ENCODE measurements around the gene MLLT6.
A peak's percentile ranks its signal among the peaks of the same experiment; 100 is the strongest.

Gene MLLT6

DNA sequence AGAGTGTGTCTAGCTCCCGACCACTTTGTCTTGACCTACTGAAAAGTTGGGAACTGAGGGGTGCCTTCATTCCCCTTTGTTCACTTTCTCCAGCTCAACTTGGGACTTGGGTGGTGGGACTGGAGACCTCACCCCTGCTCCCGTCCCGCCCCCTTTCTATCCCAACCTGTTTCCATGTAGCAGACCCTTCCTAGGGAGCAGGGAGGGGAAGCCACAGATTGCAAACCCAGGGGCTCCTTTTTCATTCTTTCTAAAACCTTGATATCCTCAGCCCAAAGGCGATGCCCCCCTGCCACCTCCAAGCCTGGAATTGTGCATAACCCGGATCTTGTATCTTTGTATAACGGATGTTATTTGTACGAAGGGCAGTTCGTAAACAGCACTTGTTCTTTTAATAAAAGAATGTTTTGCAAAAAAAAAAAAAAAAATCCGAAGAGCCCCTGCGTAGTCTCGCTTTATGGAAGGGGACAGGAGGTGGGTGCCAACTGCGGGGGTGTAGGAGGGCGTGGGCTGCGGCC, 24.4 kb downstream of the MLLT6 start:
- no peak for DNase-seq

DNA sequence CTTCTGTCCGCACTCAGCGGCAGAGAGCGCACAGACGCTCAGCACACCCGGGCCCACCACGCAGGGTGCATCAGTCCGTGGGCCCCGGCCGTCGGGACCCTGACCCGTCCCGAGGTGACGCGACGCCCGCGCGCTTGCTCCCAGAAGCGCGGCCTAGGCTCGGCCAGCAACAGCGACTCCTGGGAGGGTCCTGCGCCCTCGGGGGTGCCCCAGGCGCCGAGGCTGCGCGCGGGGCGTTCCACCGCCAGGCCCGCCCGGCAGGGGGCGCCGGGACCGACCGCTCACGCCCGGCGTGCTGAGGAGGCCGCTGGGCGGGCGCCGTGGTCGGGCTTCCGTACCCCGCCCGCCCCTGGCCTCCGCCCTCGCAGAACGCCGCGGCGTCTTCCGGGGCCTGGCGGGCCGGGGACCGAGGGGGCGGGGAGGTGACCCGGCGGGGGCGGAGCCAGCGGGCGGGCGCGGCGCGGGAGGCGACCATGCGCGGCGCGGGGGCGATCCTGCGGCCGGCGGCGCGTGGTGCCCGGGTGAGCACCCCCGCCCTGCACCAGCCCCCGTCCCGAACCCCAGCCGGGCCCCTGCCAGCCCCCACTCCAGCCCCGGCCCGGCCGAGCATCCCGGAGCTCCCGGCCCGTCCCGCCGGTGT, 24.9 kb downstream of the MLLT6 start, which contains the start of gene CISD3:
Gene CISD3, plus strand, starts transcription at position 456 of the 640 bp plus-strand sequence. Its CDS starts 18 bp downstream, at position 474.
- peak; percentile 95 for DNase-seq

DNA sequence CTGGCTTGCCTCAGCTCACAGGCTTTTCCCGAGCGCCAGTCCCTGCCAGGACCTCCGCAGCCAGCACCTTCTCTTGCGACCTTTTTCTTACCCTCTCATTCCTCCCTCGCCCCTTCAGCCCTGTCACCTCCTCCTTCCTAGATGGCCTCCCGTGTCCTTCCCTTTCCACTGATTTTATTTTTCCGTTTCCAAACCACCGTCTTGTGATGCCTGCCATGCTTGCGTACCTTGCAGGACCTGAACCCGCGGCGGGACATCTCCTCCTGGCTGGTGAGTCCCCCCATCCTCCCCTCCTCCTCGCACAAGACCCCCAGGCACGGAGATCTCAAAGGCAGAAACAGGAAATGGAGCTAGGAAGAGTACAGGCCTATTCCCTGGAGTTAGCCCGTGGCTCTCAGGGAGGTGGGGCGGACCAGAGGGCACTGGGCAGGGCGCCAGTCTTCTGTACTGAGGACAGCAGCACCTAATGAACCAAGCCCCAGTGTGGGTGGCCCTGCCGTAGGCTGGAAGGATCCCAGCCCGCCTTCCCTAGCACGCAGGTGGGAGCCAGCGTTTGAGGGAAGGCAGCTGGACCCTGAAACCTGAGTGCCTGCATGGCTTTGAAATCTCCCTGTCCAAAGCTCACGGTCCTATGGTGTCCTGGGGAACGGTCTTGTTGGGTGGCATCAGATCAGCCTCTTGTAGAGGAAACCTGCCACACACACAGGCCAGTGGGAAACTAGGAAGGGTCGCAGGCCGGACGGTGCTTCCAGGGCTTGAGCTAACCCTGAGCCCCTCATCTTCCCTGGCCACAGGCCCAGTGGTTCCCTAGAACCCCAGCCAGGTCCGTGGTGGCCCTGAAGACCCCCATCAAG, 25.7 kb downstream of the MLLT6 start:
- DNase-seq: peak; percentile 84

DNA sequence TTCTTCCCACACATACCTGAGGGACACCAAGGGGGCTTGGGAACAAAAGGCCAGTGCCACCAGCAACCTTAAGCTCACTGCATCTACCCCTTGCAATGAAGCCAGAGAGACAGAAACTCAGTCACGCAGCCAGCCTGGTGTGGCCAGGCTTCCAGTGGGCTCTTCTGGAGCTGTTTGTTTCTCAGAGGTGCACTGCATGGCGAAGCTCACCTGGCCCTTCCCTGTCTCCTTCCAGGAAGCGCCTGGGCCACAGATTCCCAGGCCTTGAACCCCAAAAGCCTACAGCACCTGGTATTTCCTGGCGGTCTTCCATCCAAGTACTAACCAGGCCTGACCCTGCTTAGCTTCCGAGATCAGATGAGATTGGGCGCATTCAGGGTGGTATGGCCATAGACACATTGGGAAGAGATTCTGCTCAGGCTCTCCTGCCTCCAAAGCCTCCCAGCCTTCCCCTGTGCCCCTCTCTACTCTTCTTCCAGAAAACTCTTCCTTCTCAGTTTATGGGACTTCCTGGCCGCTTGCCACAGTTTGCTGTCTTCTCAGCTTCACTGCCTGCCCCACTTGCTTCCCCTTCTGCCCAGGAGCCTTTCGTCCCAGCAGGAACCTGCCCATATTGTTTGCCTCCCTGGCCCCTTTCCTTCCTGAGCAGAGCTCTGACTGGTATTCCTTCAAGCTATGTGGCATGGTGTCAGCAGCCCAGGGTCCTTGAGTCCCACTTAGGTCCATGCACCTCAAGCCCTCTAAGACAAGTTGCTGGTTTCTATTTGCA, 26.6 kb downstream of the MLLT6 start:
- DNase-seq: no peak

DNA sequence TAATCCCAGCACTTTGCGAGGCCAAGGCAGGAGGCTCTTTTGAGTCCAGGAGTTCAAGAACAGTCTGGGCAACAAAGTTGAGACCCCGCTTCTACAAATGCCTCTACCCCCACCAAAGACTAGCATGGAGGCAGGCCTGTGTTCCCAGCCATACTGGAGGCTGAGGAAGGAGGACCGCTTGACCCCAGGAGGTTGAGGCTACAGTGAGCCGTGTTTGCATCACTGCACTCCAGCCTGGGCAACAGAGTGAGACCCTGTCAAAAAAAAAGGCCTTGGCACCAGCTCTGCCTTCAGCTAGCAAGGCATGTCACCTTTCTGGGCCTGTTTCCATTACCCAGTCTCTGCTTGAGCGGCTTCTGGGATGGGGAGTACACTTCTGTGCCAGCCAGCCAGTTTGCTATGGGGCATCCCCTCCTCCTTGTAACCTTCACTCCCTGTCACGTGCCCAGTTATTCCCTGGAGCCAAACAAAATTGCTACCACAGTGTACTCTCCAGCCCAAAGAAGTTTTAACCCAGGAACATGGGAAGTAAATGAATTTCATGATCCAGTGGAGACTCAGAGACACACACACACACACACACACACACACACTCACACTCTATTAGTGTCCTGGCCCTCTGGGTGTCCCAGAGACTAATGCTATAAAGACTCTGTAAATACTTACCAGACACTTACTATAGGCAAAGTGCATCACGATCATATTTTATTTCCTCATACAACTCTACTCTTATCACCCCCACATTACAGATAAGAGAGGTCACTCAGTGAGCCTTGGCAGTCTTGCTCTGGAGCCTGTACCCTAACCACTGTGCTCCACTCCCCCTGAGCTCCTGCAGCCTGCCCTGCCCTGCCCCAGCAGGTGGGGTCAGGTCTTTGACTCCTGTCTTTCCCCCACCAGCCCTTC, 27.6 kb downstream of the MLLT6 start:
- no peak for DNase-seq

GRCh38 chr17:38733282-38733981, 28.4 kb downstream of the MLLT6 start:
- DNase-seq: no peak

- DNase-seq: no peak
Observed at GRCh38 chr17:38733982-38734973, 29.2 kb downstream of the MLLT6 start.

GRCh38 chr17:38735161-38735997, 30.3 kb downstream of the MLLT6 start:
- DNase-seq: peak; percentile 56

DNA sequence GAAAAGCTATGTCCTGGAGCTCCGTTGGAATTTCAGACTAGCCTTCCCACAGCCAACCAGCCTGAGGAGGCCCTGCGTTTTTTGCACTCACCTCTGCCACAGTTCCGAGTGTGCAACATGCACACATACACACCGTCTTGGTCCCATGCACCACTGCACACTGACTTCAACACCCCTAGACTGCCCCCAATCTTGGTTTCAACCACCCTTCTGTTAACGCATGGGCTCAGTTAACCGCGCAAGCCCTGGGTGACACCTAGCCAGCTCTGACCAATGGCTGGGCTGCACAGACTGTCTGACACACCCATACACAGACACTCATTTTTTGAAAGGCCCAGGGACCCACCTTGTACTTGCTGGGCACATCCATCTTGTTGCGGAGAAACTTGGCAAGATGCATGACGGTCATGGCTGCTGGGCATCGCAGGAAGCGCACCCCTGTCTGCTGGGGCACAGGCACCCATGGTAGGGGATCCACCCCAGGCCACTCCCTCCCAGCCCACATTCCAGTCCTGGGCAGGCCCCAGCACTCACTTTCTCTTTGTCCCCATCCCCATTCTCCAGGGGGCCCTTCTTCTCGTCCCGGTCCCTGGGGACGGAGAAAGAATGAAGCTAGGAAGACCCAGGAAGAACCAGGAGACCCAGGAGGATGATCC, 33.1 kb downstream of the MLLT6 start:
- no peak for DNase-seq

DNA sequence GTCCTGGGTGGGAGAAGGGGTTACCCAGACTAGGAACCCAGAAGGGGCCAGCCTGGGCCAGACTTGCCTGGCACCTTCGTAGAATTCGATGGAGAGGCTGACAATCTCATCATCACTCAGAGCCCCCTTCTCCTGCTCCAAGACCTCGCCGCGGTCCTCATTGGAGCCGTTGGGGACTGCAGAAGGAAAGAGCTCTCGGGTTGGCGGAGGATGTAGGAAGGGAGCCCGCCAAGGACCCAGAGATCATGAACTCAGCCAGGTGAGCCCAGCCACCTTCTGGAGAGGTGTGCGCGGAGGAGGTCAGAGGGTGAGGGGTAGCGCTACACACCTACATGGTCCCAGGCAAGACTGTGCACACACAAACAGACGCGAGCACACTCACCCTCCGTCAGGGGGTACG, 33.6 kb downstream of the MLLT6 start:
- DNase-seq: no peak

DNA sequence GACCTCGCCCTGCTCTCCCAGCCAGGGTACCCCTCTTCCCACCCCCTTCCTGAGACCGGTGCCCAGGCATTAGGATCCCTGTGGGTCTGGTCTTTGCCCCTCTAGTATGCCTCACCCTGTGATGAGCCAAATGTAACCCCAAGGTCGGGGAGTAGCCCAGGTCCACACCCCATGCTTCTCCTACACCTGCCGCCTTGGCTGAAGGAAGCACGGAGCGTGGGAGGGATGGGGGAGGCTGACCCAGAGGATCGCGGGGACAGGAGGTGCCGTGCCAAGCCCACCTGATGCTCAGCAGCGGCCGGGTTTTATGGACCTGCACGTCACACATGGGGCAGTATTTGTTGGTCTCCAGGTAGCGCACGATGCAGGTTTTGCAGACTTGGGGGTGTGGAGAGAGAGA, 34.2 kb downstream of the MLLT6 start:
- no peak for DNase-seq

GRCh38 chr17:38740044-38740443, 35.0 kb downstream of the MLLT6 start:
- no peak for DNase-seq

DNA sequence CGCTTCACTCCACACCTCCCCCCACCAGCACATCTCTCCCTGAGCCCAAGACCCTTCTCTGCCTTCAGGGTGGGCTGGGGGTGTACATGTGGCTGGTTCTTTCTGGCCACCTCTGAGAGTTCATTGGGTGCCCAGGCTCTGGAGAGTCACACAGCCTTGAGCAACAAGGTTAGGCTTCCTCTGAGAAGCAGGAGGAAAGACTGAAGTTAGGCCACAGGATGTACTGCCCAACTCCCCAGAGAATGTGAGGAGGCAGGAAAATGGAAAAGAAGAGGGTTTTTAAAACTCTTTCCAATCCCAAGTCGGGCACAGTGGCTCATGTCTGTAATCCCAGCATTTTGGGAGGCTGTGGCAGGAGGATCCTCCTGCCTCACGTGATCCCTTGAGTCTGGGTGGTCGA, 35.7 kb downstream of the MLLT6 start:
- DNase-seq: no peak

DNA sequence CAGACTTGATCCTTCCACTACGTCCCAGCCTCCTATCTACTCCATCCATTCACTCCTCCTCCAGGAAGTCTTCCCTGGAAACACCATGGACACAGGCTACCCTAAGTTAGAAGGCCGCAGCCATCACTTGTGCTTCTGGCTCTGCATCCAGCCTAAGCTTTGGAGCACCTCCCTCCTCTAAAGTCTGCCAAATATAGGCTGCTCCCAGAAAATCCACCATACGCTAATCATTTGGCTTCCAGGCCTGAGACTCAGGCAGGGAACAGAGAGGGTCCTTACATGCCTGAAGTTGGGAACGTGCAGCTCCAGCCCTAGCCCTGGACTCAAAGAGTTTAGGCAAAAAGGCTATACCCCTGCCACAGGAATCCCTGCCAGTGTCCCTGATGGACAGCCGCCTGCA, 36.4 kb downstream of the MLLT6 start:
- no peak for DNase-seq

GRCh38 chr17:38741921-38742410, 36.9 kb downstream of the MLLT6 start:
- DNase-seq: peak; percentile 49

DNA sequence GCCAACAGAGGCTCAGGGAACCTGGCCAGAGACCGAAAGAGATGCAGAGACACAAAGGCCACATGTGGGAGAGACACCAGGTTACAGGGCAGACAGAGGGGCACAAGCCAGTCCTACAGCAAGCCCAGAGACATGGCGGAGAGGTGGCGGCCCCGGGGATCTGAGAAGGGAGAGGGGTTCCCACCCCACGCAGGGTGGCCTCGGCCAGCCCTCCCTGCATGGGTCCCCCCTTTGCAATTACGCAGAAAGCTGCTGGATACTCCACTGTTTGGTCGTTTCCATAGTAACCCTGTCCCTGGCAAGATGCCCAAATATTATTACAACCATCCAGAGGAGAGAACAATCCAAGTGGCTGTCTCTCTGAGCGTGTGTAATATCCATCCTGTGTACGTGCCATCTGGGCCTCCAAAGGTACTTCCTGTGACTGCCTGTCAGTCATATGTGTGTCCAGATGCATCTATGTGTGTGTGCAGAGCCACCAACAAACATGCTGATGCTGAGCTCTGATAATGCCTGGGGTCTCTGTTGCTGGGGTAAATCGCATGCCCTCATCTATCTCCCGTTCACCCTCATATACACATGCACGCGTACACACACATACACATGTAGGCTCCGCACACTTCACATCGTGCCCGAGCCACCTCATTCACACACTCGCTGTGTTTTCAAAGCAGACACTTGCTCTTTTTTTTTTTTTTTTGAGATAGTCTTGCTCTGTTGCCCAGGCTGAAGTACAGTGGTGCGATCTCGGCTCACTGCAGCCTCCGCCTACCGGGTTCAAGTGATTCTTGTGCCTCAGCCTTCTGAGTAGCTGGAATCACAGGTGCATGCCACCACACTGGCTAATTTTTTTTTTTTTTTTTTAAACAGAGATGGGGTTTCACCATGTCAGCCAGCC, 37.6 kb downstream of the MLLT6 start:
- peak; percentile 34 for DNase-seq

- peak; percentile 40 for DNase-seq
Observed at GRCh38 chr17:38743556-38744171, 38.6 kb downstream of the MLLT6 start.

Measured in RPMI8226 (cell line).